ENCODE data around the gene RPP25L.

Gene RPP25L

GRCh38 chr9:34630402-34631154 is 18.7 kb upstream of the RPP25L start:
- Histone ChIP-seq H3F3A (ENCODE audit: control insufficient read depth, insufficient read depth) (peaks cover 3% of the 10 kb centered on the region; the same call in 1 of the 2 replicates), H3K9me2 (replicated peaks; ENCODE audit: control insufficient read depth, low read length) (no peaks in the 10 kb centered on the region), H3K27me3 (ENCODE audit: control insufficient read depth, low read length) (peaks cover 47% of the 10 kb centered on the region), H3K4me1 (ENCODE audit: control insufficient read depth, low read length) (peaks cover 18% of the 10 kb centered on the region), H3K4me2 (ENCODE audit: low read length) (no peak overlapping the region), H3K4me3 (ENCODE audit: low read length) (no peak overlapping the region), H3K79me2 (ENCODE audit: control insufficient read depth, low read length) (peaks cover 4% of the 10 kb centered on the region), H3K36me3 (ENCODE audit: control insufficient read depth, low read length) (peaks cover 6% of the 10 kb centered on the region; the same call in 1 of the 2 replicates), H3K27ac (ENCODE audit: low read depth, low read length) (no peak overlapping the region), H3K9me3 (ENCODE audit: control insufficient read depth, insufficient read depth, low read length) (no peaks in the 10 kb centered on the region), H4K20me1 (ENCODE audit: control insufficient read depth, insufficient read depth, low read depth, low read length) (no peaks in the 10 kb centered on the region)
- TF ChIP-seq EZH2phosphoT487 (IDR thresholded peaks at IDR 0.05; ENCODE audit: borderline replicate concordance, low read length) (no peak), CTCF (IDR thresholded peaks at IDR 0.05; ENCODE audit: low read depth, low read length, poor library complexity, severe bottlenecking) (no peak)

- no peak overlapping the region for H3K4me3 ChIP-seq (ENCODE audit: low read length)
- peaks cover 13% of the 10 kb centered on the region for H3K4me1 ChIP-seq (ENCODE audit: control insufficient read depth, low read length)
- H3K27me3 ChIP-seq (ENCODE audit: control insufficient read depth, low read length) = peaks cover 54% of the 10 kb centered on the region
- H3K36me3 ChIP-seq (ENCODE audit: control insufficient read depth, low read length) = no peaks in the 10 kb centered on the region
- no peaks in the 10 kb centered on the region for H4K20me1 ChIP-seq (ENCODE audit: control insufficient read depth, insufficient read depth, low read depth, low read length)
- H3F3A ChIP-seq (ENCODE audit: control insufficient read depth, insufficient read depth) = peaks cover 3% of the 10 kb centered on the region; the same call in 1 of the 2 replicates
- peak overlapping the region; percentile 57 for H3K4me2 ChIP-seq (ENCODE audit: low read length)
- no peaks in the 10 kb centered on the region for H3K9me3 ChIP-seq (ENCODE audit: control insufficient read depth, insufficient read depth, low read length)
- no peak overlapping the region for H3K27ac ChIP-seq (ENCODE audit: low read depth, low read length)
- H3K79me2 ChIP-seq (ENCODE audit: control insufficient read depth, low read length) = no peaks in the 10 kb centered on the region
- no peak for TF ChIP-seq CTCF (IDR thresholded peaks at IDR 0.05; ENCODE audit: low read depth, low read length, poor library complexity, severe bottlenecking)
- no peak for TF ChIP-seq EZH2phosphoT487 (IDR thresholded peaks at IDR 0.05; ENCODE audit: borderline replicate concordance, low read length)
- H3K9me2 ChIP-seq (replicated peaks; ENCODE audit: control insufficient read depth, low read length) = no peaks in the 10 kb centered on the region
These were observed 17.6 kb upstream of the RPP25L start for GRCh38 chr9:34629491-34629808.

- Histone ChIP-seq H3K4me3 (ENCODE audit: low read length) (peak within 1 kb of the TSS; percentile 45), H3K36me3 (ENCODE audit: control insufficient read depth, low read length) (no peaks in the 10 kb centered on the region), H3F3A (ENCODE audit: control insufficient read depth, insufficient read depth) (no peaks in the 10 kb centered on the region), H3K27me3 (ENCODE audit: control insufficient read depth, low read length) (peaks cover 58% of the 10 kb centered on the region), H3K4me2 (ENCODE audit: low read length) (peak within 1 kb of the TSS; percentile 57), H3K27ac (ENCODE audit: low read depth, low read length) (no peak within 1 kb of the TSS), H4K20me1 (ENCODE audit: control insufficient read depth, insufficient read depth, low read depth, low read length) (no peaks in the 10 kb centered on the region), H3K9me3 (ENCODE audit: control insufficient read depth, insufficient read depth, low read length) (no peaks in the 10 kb centered on the region), H3K79me2 (ENCODE audit: control insufficient read depth, low read length) (no peaks in the 10 kb centered on the region), H3K9me2 (replicated peaks; ENCODE audit: control insufficient read depth, low read length) (no peaks in the 10 kb centered on the region), H3K4me1 (ENCODE audit: control insufficient read depth, low read length) (peaks cover 13% of the 10 kb centered on the region)
- TF ChIP-seq CTCF (IDR thresholded peaks at IDR 0.05; ENCODE audit: low read depth, low read length, poor library complexity, severe bottlenecking) = no peak
- TF ChIP-seq EZH2phosphoT487 (IDR thresholded peaks at IDR 0.05; ENCODE audit: borderline replicate concordance, low read length) = peak; percentile 47; the same call in 1 of the 2 replicates
These were observed 17.0 kb upstream of the RPP25L start, which contains the start of gene ARID3C for GRCh38 chr9:34628656-34629490. Gene ARID3C (minus strand): TSS chr9:34629066. CDS start chr9:34628014, 1,052 bp downstream.
